NCI-H146 treated with DMSO at 0.1 percent for 48 hours (cell line): Measurements from ENCODE around the gene DDN.

Source experiments
- DNase-seq: peaks from one replicate; lab custom pipeline; 2025; ENCODE audit not compliant: unreplicated experiment; lab: John Stamatoyannopoulos, UW

DDN gene

DNA sequence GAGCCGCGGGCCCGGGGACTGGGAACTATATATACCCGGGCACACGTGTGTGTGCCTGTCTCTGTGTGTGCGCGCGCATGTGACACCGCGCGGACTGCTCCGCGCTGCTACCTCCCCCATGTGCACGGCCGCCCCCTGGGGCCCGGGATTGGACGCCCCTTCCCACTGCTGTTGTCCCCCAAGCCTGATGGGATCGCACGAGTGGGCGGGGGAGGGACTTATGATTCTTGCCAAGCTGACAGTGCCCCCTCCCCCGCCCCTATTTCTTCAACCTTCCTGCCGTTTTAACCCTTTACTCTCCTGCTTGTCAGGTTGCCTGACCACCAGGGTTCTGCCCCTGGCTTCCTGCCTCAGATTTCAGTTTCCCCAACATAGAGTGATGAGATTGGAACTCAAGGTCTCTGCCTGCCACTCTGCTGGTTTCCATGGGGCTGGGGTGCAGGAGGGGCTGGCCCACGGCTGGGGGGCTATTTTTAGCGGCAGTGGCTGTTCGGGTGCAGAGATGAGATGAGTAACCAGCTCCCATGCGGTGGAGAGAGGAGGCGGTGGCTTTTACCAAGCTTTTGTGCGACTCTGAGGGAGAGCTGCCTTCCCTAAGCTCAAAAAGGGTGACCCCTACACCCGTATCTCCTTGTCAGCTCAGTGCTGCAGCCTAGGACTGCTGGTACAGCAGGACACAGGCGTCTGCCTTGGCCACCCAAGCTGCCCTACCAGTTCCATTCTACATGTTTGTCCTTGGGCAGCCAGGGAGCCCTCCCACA lies at the start of gene DDN:
Gene DDN (minus strand): TSS at position 5 of the 761 bp plus-strand sequence. CDS start 88 bp downstream, outside the sequence.
- peak; percentile 20 for DNase-seq

DNA sequence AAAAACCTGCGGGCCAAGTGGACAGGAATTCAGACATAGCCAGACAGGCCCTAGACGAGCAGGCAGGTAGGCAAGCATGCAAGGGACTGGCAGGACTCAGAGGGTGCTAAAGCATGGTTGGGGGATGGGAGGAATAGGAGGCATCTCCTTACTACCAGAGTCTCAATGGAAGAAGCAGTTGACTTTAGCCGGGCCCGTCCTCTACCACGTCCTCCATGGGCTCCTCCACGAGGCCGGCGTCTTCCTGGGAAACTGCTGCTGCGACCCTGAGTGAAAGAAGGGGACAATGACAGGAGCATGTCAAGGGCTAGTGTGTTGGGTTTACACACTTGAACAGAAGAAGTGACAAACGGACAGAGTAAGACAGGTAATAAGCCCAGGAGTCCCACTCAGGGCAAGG lies 49.8 kb upstream of the DDN start:
- DNase-seq: no peak

DNA sequence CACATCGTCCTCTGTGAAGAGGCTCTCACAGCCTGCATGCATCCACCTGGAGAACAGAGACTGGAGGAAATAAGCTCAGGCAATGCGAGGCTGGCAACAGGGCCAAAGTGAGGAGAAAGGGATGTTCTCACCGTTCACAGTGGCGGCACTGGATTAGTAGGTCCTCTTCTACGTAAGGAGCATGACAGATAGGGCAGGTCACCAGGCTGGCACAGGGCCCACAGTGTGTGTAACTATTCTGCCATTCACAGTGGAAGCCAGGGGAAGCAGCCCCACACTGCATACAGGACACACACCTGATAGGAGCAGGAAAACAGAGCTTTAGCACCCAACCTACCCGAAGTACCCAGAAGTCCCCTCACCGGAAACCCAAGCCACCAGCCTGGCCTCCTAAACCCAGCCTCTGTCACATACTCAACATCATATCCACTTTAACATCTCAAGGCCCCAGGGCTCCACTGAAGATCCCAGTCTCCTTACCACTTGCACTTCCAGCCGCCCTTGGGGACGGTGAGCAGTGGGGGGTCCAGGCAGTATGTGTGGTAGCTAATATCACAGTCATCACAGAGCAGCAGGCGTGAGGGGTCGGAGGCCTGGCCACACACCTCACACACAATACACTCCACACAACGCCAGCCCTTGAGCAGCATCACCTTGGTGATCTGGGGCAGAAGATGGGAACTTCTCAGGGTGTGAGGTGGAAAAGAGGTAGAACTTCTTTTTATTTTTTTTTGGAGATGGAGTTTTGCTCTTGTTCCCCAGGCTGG lies 47.1 kb upstream of the DDN start:
- DNase-seq: no peak

DNA sequence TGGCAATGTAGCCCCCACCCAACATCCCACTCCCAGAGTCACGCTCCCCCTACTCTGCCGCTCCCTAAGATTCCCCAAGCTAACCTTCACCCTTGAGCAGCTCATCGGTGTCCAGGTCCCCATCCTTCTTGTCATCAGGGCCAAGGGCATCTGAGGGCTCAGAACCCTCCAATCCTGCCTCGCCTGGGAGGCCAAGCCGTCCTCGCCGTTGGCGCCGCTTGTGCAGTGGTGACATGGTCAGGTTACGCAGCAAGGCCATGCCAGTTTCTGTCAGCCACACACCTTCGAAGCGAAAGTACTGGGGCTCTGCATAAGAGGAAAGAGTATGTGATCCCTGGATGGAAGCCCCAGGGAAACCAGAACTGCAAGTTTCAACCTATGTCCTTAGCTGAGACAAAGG lies 45.5 kb upstream of the DDN start:
- DNase-seq: no peak

DNA sequence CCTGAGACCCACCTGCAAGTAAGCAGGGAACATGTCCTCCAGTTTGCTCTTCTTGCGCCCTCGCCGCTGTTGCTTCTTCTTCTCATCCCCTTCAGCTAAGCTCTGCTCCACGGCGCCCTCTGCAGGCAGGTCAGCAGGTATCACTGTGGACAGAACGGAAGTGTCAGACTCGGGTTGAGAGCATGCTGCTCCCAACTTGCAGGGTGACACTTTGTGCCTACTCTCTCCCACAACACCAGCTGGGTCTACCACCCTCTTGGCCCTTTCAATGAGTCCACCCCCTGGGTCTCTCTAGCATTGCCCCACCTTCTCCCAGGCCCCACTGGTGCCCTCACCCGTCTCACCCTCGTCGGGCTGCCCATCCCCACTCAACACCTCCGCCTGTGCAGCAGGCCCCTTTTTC lies 44.7 kb upstream of the DDN start:
- peak; percentile 19 for DNase-seq

DNA sequence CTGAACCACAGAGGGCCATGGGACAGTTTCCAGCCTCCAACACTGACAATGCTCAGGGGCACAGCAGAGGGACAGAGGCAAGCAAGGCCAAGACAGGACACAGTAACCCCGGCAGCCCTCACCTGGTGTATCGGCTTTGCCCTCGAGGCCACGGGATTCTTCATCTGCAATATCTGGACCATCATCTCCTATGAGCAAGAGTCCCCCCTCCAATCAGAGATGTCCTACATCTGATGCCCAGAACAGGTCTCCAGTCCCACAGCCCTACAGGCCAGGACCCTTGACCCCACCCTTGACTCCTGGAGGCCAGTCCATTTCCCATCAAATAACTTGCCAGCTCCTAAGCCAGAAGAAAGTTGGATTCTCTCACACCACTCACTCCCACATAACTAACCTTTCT lies 44.1 kb upstream of the DDN start:
- no peak for DNase-seq

DNA sequence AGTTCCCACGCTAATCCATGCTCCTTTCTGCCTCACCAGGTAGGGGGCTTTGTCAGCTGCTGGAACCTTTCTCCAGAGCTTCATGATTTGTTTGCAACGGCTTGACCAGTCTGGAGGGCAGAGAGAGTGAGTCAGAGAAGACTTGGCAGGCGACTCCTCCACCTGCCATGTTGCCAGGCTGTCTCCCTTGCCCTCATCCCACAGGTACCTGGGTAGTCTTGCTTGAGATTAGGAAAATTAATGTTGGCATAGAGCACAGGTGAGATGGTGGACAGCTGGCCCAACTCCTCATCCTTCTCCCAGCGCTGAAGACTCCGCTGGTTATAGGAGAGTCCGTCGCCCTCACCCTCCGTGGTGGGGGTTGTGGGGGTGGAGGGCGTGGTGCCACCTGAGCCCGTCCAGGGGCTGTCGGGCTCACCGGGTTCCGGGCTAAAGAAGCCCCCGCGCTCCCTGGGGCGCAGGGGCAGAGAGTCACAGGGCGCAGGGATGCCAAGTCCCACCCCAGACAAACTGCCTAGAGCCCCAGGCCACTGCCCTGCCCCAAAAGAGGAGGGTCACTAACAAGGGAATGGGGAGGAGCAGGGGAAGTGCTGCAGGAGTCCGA lies 42.8 kb upstream of the DDN start:
- DNase-seq: no peak

DNA sequence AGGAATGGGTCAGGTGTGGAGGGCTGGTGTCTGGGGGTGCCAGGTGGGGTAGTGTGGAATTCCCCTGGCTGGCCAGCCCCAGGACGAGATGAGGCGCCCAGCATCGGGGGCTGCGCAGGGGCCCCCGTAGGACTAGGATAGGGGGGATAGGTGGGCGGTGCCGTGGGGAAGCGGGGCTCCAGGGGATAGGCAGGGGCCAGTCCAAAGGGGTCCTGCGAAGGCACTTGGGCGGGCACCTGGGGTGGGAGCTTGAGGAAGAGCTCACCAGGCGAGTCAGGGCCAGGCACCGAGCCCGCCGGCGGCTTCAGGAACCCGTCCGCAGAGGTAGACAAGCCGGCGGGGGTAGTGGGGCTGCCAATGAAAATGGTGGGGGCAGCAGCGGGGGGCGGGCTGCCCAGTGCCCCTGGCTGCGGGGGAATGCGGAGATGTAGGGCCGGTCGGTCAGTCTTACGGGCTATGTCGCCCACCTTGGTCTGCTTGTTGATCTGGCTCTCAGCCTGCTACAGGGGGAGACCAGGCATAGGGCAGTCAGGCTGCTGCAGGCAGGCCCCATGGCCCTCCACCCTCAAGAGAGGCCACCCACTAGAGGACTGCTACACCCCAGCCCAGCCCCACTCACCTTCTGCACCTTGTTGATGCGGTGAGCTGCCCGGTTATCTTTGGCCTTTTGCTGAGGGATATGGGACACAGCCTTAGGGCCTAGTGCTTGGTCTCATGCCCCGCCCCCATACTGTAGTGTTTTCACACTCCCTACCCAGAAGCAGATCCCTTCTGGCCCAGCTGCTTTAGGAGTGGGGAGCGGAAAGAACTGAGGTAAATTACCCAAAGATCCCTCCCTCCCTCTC lies 42.1 kb upstream of the DDN start:
- DNase-seq: no peak

DNA sequence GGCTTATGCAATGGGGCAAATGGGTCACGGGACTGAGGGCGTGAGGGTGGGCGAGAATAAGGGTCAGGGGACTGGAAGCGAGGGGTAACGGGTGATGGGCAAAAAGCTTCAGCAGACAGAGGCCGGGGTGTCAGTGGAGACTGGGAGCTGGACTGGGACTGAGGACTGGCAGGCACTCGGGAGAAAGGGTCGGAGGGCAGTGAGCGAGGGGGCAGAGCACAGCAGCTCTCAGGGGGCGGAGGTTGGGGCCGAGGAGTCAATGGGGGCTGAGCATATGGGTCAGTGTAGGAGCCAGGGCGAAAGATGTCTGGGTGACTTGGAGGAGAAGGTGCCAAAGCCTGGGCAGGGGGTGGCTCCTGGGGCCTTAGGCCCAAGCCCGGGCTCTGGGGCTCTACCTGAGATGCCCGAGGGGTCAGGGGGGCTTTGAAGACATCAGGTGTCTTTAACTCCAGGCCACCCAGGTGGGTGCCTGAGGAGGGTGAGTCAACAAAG lies 41.2 kb upstream of the DDN start:
- DNase-seq: no peak

DNA sequence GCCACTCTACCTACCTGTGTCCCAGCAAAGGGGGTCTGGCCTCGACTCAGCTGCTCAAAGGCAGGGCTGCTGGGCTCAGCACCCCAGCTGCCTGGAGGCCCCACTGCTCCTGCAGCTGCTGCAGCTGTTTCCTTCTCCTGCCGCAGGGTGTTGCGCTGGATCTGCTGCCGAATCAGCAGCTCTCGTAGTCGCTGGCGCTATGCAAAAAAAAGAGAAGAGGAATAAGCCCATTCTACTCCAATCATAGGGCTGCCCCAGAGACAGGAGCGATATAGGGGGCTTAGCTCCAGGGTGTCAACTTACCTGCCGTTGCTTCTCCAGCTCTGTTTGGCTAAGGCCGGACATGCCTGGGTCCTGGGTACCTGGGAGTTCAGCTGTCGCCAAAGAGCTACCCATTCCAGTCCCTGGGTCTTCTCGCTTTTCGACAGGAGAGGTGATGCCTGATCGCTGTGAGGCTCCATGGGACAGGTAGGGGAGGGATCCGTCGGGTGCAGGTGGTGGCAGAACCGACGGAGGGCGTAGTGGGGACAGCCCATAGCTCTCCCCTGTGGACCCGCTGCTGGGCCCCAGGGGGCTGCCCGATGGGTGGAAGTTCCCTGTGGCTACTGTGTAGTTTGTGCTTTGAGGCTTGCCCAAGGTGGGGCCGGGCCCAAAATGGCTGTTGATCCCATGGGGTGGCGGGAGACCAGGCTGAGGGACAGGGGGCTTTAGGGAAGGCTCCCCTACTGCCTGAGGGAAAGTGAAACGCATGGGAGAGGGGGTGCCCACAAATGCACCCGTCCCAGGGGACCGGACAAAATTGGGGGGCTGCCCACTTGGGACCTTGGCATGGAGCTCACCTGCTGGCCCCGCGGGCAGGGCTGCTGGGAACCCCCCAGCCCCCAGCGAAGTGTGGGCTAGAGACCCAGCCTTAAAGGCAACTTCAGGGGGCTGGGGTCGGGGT lies 40.5 kb upstream of the DDN start:
- no peak for DNase-seq

DNA sequence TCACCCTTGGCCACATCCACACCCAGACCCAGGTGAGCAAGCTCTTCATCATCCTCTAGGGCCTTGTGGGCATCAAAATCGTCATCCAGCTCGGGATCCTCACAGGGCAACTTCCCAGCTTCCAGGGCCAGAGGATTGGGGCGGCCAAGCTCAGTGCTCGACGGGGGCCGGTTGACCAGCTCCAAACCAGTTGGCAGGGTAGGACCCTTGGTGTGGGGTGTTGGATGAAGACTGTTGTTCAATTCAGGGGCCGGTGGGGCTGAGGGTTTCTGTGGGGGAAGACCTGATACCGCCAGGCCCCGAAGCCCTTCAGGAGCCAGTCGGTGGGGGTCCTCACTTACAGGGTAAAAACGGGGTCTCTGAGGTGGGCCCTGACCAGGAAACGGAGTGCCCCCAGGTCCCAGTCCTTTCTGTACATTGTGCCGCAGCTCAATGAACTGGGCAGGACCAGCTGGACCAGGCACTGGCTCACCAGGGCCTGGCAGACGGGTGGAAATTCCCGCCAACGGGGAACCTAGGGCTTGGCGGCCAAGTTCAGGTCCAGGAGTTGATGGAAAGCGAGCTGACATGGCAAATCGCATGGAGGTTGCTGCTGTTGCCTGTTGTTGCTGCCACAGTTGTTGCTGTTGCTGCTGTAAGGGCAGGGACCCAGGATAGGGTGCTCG lies 39.2 kb upstream of the DDN start:
- no peak for DNase-seq

DNA sequence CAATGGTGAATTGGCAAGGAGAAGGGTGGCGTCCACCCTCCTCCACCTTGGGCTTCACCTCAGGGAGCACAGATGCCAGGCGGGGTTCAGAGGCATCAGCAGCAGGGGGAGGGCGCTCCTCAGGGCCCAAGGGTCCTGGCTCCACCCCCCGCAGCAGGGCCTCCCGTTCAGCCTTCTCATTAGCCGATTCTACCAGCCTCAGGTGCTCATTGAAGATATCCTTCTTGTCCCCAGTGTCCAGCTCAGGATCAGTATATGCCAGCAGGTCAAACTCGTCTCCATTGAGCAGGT lies 38.7 kb upstream of the DDN start:
- DNase-seq: no peak

DNA sequence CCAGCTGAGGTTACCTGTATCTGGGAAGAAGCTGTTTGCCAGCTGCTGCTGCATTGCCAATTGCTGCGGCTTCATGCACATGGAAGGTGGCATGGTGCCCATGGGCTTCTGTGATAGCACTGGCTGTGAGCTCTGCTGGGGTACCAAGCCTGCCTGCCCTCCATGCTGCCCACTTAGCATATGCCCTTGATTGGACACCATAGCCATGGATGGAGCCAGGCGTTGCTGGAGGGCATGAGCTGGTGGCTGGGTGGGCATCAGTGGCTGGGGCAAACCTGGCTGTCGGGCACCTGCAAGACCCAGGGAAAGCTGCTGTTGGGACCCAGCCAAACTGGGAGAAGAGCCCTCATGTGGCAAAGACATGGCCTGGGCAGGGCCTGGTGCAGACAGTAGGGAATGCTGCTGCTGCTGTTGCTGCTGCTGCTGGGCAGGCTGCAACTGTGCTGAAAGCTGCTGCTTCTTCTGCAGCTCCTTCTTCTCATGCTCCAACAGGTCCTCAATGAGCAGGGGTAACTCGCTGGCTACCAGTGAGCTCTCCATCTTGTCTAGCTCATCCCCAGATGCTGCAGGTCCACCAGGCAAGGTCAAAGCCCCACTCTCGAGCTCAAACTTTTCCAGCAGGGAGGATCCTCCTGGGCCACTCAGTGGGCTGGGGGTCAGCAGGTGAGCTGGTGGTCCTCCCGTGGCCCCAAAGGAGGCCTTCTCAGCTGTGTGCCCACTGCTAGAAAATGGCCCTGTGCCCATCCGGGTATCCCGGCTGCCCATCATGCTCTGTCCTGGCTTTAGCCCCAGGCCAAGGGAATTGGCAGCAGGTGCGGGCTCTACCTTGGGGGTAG lies 38.2 kb upstream of the DDN start:
- DNase-seq: no peak

DNA sequence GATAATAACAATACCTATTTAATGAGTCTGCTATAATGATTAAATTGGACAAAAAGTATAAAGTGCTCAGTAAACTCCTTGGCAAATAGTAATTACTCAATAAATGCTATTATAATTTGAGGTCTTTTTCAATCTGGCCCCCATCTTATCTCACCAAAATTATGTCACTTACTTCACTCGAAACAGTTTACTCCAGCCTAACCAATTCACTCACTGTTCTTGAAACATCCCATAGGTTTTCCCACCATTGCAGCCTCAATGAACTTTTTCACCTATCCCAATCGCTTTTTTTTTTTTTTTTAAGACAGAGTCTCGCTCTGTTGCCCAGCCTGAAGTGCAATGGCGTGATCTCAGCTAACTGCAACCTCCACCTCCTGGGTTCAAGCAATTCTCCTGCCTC lies 36.9 kb upstream of the DDN start:
- no peak for DNase-seq

DNA sequence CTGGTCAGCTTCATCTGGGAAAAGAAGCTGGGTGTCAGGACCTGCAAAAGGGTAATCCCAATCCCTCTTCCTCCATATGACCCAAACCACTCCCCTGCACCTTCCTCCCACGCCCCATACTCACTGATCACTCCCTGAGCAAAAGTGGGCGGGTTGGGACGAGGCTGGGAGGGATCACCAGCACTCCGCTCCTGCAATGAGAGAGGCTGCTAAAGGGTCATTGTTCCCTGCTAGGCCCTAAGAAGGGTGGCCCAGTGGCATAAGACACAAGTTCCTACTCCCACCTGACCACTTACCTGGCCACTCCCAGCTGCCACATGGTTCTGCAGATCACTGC lies 35.1 kb upstream of the DDN start:
- no peak for DNase-seq

DNA sequence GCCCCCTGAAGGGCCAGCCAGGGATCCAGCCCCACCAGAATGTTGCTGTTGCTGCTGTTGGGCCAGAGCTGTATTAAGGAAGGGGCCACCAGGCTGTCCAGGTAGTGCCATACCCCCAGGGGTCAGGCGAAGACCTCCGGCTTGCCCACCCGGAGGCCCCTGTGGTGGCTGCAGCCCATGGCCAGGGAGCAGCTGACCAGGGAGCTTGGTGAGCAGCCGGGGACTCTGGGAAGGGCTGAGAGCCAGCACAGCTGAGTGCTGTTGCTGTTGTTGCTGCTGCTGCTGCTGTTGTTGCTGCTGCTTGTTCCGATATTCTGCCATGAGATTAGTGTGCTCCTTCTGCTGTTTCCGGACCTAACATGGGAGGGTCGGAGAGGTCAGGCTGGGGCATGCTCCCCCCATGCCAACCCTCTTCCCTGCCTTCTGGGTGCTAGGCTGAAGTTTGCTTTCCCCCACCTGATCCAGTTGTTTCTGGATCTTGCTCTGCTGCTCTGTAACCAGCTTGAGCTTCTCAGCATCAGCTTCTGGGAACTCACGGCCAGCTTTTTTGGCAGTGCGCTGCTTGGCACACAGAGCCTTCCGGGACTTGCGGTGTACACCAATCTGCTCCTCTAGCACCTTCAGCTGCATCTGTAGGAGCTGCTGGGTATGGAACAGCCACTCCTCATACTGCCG lies 34.6 kb upstream of the DDN start:
- DNase-seq: no peak

DNA sequence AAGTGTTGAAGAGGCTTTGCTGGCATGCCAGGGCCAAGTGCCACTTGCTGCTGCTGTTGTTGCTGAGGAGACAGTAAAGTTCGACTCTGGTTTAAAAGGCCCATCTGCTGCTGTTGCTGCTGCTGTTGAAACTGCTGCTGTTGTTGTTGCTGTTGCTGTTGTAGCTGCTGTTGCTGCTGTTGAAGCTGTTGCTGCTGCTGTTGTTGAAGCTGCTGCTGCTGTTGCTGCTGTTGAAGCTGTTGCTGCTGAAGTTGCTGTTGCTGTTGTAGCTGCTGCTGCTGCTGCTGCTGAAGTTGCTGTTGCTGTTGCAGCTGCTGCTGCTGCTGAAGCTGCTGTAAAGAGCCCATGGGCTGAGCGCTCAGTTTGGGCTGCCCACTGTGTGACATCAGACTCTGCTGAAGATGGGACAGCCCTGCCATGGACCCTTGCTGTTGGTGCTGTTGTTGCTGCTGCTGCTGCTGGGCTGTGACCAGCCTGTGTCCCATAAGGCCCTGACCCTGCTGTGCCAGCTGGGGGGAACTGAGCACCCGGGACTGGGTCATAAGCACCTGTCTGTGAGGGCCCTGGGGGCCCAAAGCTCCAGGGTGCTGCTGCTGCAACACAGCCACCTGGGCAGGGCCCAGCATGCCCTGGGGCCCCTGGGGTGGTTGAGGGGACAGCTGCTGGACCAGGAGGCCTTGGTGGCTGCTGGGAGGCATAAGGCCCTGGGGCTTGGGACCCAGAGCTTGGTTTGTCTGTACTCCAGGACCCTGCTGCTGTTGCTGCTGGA lies 33.7 kb upstream of the DDN start:
- no peak for DNase-seq

DNA sequence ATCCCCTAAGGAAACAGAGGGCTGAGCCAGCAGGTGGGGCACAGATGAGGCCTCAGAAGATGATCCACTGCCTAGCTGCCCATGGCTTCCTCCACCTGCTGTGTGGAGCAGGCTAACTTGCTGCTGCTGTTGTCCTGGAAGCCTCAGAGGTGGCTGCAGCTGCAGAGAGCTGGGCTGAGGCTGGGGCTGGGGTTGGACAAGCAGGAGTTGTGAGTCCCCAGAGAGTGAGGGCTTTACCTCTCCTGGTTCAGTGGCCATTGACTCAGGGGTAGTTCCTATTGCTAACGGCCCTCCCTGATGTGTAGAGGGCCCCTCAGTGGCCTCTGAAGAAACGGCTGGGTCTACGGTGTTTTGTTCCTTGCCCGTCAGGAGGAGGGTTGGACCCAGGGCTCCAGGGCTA lies 33.1 kb upstream of the DDN start:
- no peak for DNase-seq
